HG02943 (cell line): Measurements from ENCODE around the gene AFMID.
"Not testable (repeated sequence)": the region's sequence is repeated elsewhere in the genome, so short reads cannot be mapped to it uniquely, and the experiment has no call there.

Experiments
- ATAC-seq: cut with Tn5 transposase; IDR thresholded peaks from one replicate; pipeline ENCODE4 v1.9.1; 2021; ENCODE audit warnings: mild to moderate bottlenecking, low read depth, moderate library complexity; ENCODE audit not compliant: unreplicated experiment

AFMID gene

GRCh38 chr17:78151514-78152008 lies 35.6 kb upstream of the AFMID start:
- no peak for ATAC-seq

GRCh38 chr17:78154903-78155811 lies 32.0 kb upstream of the AFMID start:
- ATAC-seq, result no peak

DNA sequence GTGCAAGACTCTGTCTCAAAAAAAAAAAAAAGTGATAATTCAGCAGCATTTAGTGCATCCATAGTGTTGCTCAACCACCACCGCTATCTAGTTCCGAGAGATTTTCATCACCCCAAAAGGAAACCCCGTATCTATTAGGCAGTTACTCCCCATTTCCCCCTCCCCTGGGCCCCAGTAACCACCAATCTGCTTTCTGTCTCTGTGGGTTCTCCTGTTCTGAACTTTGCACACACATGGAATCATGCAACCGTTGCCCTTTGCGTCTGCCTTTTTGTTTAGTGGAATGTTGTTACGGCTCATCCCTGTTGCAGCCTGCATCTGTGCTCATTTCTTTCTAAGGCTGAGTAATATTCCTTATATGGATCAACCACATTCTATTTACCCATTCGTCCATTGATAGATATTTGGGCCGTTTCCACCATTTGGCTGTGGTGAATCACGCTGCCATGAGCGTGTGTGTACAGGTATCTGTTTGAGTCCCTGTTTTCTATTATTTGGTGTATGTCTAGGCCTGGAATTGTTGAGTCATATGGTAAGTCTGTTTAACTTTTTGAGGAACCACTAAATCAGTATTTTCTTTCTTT lies 27.5 kb upstream of the AFMID start:
- ATAC-seq, result no peak

GRCh38 chr17:78163881-78164747 lies 23.0 kb upstream of the AFMID start:
- no peak for ATAC-seq

GRCh38 chr17:78164748-78165607 lies 22.2 kb upstream of the AFMID start:
- no peak for ATAC-seq

- no peak for ATAC-seq
Measured at GRCh38 chr17:78166416-78166815, 20.7 kb upstream of the AFMID start.

GRCh38 chr17:78168242-78168902 lies 18.8 kb upstream of the AFMID start, which contains the start of gene SYNGR2:
SYNGR2 (plus strand) TSS chr17:78168581; CDS start chr17:78168617, 36 bp downstream.
- ATAC-seq, result peak; percentile 55

- ATAC-seq, result peak; percentile 4
Measured at GRCh38 chr17:78168903-78169793, 18.0 kb upstream of the AFMID start.

DNA sequence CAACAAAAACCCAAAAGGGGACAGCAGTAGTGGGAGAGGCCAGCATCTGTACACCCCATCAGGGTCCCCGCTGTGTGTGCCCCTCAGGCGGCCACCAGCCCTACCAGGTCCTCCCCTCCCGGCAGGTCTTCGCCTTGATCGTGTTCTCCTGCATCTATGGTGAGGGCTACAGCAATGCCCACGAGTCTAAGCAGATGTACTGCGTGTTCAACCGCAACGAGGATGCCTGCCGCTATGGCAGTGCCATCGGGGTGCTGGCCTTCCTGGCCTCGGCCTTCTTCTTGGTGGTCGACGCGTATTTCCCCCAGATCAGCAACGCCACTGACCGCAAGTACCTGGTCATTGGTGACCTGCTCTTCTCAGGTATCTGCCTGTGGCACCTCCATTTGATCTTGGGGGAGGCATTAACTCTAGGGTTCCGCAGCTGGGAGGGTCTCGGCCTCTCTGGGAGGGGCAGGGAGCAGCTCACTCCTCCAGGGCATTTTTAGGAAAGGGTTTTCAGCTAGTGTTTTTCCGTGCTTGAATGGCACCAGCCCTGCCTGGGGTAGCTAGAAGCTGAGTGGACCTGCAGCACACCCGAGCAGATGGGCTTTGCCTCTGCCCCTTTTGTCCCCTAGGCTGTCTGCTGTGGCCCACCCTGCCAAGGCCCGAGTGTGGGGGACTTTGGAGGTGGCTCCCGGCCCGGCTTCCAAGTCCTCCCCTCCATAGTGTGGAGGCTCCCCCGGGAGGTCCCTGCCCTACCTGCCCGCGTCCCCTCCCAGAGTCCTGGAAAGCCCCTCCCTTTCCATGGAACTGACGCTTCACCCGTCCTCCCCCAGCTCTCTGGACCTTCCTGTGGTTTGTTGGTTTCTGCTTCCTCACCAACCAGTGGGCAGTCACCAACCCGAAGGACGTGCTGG lies 16.2 kb upstream of the AFMID start:
- ATAC-seq, result no peak

DNA sequence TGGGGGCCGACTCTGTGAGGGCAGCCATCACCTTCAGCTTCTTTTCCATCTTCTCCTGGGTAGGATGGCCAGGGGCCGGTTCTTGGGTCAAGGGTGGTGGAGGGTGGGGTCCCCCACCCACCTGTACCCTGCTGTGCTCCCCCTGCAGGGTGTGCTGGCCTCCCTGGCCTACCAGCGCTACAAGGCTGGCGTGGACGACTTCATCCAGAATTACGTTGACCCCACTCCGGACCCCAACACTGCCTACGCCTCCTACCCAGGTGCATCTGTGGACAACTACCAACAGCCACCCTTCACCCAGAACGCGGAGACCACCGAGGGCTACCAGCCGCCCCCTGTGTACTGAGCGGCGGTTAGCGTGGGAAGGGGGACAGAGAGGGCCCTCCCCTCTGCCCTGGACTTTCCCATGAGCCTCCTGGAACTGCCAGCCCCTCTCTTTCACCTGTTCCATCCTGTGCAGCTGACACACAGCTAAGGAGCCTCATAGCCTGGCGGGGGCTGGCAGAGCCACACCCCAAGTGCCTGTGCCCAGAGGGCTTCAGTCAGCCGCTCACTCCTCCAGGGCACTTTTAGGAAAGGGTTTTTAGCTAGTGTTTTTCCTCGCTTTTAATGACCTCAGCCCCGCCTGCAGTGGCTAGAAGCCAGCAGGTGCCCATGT lies 15.4 kb upstream of the AFMID start:
- not testable (repeated sequence) for ATAC-seq

DNA sequence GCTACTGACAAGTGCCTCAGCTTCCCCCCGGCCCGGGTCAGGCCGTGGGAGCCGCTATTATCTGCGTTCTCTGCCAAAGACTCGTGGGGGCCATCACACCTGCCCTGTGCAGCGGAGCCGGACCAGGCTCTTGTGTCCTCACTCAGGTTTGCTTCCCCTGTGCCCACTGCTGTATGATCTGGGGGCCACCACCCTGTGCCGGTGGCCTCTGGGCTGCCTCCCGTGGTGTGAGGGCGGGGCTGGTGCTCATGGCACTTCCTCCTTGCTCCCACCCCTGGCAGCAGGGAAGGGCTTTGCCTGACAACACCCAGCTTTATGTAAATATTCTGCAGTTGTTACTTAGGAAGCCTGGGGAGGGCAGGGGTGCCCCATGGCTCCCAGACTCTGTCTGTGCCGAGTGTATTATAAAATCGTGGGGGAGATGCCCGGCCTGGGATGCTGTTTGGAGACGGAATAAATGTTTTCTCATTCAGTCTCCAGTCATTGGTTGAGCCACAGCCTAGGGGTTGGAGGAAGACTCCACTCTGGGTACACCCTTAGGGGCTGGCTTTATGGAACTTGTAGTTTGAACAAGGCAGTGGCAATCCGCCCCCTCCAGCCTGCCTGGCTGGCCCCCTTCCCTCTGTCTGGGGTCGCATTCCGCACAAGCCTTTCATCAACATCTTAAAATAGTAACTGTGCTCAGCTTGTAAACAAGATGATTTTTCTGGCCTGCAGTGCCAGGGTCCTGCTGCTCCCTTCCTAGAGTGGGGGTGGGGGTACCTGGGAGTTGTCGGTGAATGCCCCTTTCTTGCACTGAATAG lies 14.7 kb upstream of the AFMID start:
- no peak for ATAC-seq

GRCh38 chr17:78173097-78173715 lies 14.0 kb upstream of the AFMID start:
- ATAC-seq, result no peak

GRCh38 chr17:78174346-78174869 lies 12.8 kb upstream of the AFMID start:
- no peak for ATAC-seq

GRCh38 chr17:78174870-78175642 lies 12.1 kb upstream of the AFMID start:
- no peak for ATAC-seq

GRCh38 chr17:78175643-78175981 lies 11.6 kb upstream of the AFMID start:
- no peak for ATAC-seq
